Nephron progenitor cell (in vitro differentiated cells): ENCODE measurements around the gene SGPL1.
"Not testable (repeated sequence)": the region's sequence is repeated elsewhere in the genome, so short reads cannot be mapped to it uniquely, and the experiment has no call there.

ENCODE experiments used
- DNase-seq: peaks from one replicate; pipeline ENCODE4 v3.0.0; 2021
- H3K27ac Mint-ChIP-seq: 2 replicates; pipeline ENCODE4 v1.8.0; 2021; ENCODE audit warnings: mild to moderate bottlenecking, moderate library complexity, mixed read lengths
- H3K27me3 Mint-ChIP-seq: 2 replicates; pipeline ENCODE4 v1.8.0; 2021; ENCODE audit warnings: mild to moderate bottlenecking, low read depth, mixed read lengths; ENCODE audit not compliant: poor library complexity
- H3K36me3 Mint-ChIP-seq: 2 replicates; pipeline ENCODE4 v1.8.0; 2021; ENCODE audit warnings: low read depth, mixed read lengths
- H3K4me1 Mint-ChIP-seq: 2 replicates; pipeline ENCODE4 v1.8.0; 2021; ENCODE audit warnings: mixed read lengths
- H3K4me3 Mint-ChIP-seq: 2 replicates; pipeline ENCODE4 v1.8.0; 2021; ENCODE audit warnings: mild to moderate bottlenecking, moderate library complexity, mixed read lengths
- H3K9me3 Mint-ChIP-seq: 2 replicates; pipeline ENCODE4 v1.8.0; 2021; ENCODE audit warnings: mild to moderate bottlenecking, moderate library complexity, mixed read lengths
- CTCF ChIP-seq: fragments of 200-600 bp; sonication (generic); IDR thresholded peaks from 2 replicates; pipeline ENCODE4 v1.5.0; 2021; ENCODE audit warnings: antibody characterized with exemption

Gene SGPL1

GRCh38 chr10:70815504-70816219 lies at the start of gene SGPL1:
SGPL1 (plus strand) TSS chr10:70815948; CDS start chr10:70816854, 906 bp downstream.
- Mint-ChIP-seq H3K27ac (peak within 1 kb of the TSS; percentile 99), H3K27me3 (peaks cover 11% of the 10 kb centered on the region), H3K4me1 (peaks cover 56% of the 10 kb centered on the region), H3K9me3 (no peaks in the 10 kb centered on the region), H3K36me3 (peaks cover 24% of the 10 kb centered on the region), H3K4me3 (peak within 1 kb of the TSS; percentile 94)
- peak; percentile 92 for DNase-seq
- peak; percentile 78 for TF ChIP-seq CTCF

GRCh38 chr10:70768026-70768685 lies 47.6 kb upstream of the SGPL1 start:
- Mint-ChIP-seq H3K27me3 (peaks cover 20% of the 10 kb centered on the region), H3K9me3 (peaks cover 24% of the 10 kb centered on the region), H3K36me3 (peaks cover 12% of the 10 kb centered on the region)
- not testable (repeated sequence) for DNase-seq, H3K27ac Mint-ChIP-seq, H3K4me3 Mint-ChIP-seq, H3K4me1 Mint-ChIP-seq

GRCh38 chr10:70769121-70769520 lies 46.6 kb upstream of the SGPL1 start:
- Mint-ChIP-seq H3K4me1 (no peaks in the 10 kb centered on the region), H3K9me3 (peaks cover 24% of the 10 kb centered on the region), H3K27ac (no peak overlapping the region), H3K36me3 (peaks cover 12% of the 10 kb centered on the region), H3K4me3 (no peak overlapping the region), H3K27me3 (peaks cover 20% of the 10 kb centered on the region)
- TF ChIP-seq CTCF, result no peak
- no peak for DNase-seq

DNA sequence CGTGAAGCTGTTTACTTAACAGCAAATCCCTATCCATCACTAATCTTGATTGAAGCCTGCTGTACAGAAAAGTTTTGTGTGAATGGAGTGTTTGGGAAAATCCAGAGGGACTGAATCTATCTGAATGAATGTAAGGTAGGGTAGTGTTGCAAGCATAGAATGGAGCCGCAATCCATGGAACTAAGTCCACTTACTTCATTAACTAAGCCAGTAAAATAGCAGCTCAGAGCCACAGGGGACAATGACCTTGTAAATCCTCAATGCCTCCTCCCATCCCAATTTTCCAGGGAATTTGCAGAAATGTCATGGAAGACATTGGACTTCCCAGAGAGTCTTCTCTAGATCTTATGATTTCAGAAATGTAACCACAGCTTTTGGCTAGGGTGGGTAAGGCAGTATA lies 45.7 kb upstream of the SGPL1 start:
- Mint-ChIP-seq H3K4me3 (no peak overlapping the region), H3K27me3 (peaks cover 19% of the 10 kb centered on the region), H3K36me3 (peaks cover 12% of the 10 kb centered on the region), H3K4me1 (no peaks in the 10 kb centered on the region), H3K9me3 (peaks cover 23% of the 10 kb centered on the region), H3K27ac (no peak overlapping the region)
- no peak for DNase-seq
- TF ChIP-seq CTCF, result no peak

DNA sequence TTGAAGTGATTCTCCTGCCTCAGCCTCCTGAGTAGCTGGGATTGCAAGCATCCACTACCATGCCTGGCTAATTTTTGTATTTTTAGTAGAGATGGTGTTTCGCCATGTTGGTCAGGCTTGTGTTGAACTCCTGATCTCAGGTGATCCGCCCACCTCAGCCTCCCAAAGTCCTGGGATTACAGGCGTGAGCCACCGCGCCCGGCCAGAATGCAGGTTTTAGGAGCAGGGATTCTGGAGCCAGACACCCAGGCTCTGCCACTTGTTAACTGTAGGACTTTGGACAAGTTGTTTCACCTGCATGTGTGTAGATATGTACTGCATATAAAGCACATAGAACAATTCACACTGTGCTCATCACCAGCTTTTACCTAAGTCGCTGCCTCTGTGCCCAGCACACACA lies 45.2 kb upstream of the SGPL1 start:
- not testable (repeated sequence) for H3K4me3 Mint-ChIP-seq, DNase-seq, H3K36me3 Mint-ChIP-seq, H3K4me1 Mint-ChIP-seq, H3K27ac Mint-ChIP-seq
- peaks cover 14% of the 10 kb centered on the region for H3K27me3 Mint-ChIP-seq
- H3K9me3 Mint-ChIP-seq, result peaks cover 18% of the 10 kb centered on the region

- Mint-ChIP-seq H3K36me3 (peaks cover 6% of the 10 kb centered on the region), H3K4me1 (no peaks in the 10 kb centered on the region), H3K9me3 (peaks cover 8% of the 10 kb centered on the region), H3K27me3 (peaks cover 9% of the 10 kb centered on the region), H3K27ac (no peak overlapping the region), H3K4me3 (no peak overlapping the region)
- DNase-seq, result no peak
- TF ChIP-seq CTCF, result no peak
Measured at GRCh38 chr10:70771311-70772194, 44.2 kb upstream of the SGPL1 start.
